Pulmonary artery endothelial cell (primary cell): Measurements from ENCODE around the gene ARMC7. TPM values are rescaled to one million over a fixed set of nuclear protein-coding genes. Genes with fewer than 3 reads are reported as not detected.
A peak's percentile ranks its signal among the peaks of the same experiment; 100 is the strongest.
"Not testable (repeated sequence)": the region's sequence is repeated elsewhere in the genome, so short reads cannot be mapped to it uniquely, and the experiment has no call there.

Experiments
- DNase-seq: peaks from one replicate; pipeline ENCODE4 v3.0.0-alpha.2; 2011; ENCODE audit warnings: low read depth, low spot score
- total RNA-seq: library from RNA; depleted of rRNA; stranded (reverse); fragments of >200 nt; gene quantifications from 2 replicates; pipeline ENCODE4 v1.2.3, GENCODE V29; 2014

Gene ARMC7
- total RNA-seq, 1 donor from 2014 or later: 2.4 TPM

GRCh38 chr17:75152922-75153779, 43.4 kb downstream of the ARMC7 start:
- DNase-seq: no peak

GRCh38 chr17:75153780-75154194, 44.0 kb downstream of the ARMC7 start:
- DNase-seq: no peak

DNA sequence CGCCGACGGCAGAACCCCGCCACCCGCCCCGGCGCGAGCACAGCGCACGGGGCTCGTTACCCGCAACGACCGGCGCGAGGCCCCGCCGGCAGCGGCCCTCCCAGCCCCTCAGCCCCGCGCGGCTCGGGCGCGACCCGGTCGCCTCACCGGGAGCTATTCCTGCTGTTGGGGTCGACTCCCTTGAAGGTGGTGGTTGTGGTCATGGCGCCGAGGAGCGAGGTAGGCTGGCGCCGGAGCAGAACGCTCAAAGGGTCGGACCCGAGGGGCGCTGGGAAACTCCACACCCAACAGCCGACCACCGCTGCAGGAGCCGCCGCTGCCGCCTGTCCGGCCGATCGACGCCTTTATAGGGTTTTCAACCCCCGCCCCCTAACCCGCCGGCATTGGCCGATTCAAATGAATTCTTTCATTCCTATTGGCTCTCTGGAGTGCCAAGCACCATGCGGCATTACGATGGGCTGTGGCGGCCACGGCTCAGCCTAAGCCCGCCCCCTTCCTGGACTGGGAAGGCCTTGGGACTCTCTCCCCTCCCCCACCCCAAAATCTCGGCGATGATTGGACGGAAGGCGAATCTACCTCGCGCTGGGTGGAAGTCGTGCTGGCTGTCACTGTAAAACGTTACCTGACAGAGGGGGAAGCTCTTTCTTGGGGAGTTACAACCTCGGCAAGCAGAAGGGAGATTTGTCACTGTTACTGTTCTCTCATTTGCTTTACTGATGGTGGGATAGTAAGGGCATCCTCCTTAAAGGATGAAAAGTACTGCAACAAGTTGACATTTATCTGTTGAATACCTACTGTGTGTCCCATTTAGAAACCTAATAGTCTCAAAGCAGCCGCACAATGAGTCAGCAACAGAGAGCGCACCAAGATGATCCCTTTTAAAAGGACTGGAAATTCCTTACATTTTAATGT, 44.7 kb downstream of the ARMC7 start, which contains the start of gene JPT1:
JPT1 (minus strand) TSS at position 318 of the 912 bp plus-strand sequence; CDS start at position 203, 115 bp downstream.
- peak; percentile 96 for DNase-seq

DNA sequence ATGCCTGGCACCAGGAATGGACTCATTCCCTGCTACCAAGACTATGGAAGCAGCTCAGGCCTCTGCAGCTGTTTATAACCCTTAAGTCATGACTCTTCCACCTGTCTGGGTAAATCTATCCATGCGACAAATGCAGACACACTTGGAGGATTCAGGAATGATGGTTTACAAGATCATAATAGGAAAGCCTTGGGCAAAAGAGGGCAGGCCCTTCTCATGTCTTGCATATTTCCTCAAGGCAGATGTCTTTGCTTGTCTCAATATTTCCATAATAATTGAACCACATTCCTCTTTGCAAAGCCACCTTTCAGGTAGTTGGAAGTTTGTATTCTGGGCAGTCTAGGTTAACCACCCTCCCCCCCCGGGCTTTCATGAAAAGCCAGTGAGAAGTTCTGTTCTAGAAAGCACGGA, 45.4 kb downstream of the ARMC7 start:
- no peak for DNase-seq

DNA sequence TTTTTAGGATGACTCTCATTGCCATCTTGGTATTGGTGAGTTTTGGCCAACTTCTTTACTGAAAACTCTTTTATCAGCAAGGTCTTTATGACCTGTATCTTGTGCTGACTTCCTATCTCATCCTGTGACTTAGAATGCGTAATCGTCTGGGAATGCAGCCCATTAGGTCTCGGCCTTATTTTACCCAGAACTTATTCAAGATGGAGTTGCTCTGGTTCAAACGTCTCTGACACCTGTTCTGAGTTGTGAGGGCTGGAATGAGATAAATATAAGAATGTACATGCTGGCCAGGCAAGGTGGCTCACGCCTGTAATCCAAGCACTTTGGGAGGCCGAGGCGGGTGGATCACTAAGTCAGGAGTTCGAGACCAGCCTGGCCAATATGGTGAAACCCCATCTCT, 48.7 kb downstream of the ARMC7 start:
- not testable (repeated sequence) for DNase-seq

DNA sequence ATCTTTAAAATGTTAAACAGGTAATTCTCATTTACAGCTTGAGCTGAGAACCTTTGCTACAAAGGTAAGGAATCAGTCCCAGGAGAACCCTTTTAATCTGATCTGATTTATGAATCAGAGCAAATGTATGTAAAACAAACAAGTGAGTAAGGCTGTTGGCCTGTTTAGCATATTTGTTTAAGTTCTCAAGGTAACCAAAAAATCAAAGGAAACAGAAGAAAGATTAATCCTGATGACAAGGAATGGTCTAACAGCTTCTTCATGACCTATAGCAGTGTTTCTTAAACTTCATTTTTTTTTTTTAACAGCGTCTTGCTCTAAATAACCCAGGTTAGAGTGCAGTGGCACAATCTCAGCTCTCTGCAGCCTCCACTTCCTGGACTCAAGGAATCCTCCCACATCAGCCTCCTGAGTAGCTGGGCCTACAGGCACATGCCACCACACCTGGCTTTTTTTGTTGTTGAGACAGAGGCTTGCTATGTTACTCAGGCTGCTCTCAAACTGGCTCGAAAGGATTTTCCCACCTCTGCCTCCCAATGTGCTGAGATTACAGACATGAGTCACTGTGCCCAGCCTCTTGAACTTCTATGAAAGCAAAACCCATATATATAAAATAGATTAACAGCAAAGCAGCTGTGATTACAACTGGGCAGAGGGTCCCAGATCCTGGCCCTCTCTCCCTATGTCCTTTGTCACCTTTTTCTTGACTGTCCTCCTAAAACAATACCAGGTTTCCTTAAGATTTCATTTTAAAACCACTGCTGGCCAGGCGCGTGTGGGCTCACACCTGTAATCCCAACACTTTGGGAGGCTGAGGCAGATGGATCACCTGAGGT, 49.6 kb downstream of the ARMC7 start:
- DNase-seq: no peak

DNA sequence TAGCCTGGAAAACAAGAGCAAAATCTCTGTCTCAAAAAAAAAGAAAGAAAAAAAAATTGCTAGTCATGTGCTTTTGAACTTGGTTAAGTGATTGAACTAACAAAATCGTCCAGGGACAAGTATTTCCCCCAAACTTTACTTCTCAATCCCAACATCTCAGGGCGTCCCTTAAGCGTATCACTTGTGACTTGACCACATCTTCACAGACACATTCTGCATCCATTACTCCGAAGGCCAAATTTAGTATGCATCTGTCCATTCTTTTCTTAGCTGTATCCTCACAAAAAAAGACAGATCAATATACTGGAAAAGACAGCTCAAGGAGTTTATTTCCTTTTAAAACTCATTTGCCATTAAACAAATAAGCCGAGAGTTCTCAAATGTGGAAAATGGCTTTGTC, 50.4 kb downstream of the ARMC7 start:
- no peak for DNase-seq

DNA sequence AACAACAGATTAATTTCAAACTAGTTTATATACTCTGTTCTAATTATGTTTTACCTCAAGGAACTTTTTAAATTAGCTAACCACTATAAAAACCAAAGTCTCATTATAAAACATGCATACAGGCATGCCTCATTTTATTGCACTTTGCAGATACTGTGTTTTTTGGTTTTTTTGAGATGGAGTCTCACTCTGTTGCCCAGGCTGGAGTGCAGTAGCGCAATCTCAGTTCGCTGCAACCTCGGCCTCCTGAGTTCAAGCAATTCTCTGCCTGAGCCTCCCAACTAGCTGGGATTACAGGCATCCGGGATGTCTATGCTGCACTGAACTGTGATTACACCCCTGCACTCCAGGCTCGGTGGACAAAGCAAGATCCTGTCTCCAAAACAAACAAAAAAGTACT, 53.3 kb downstream of the ARMC7 start:
- no peak for DNase-seq

- DNase-seq: not testable (repeated sequence)
Observed at GRCh38 chr17:75164606-75165005, 54.8 kb downstream of the ARMC7 start.

DNA sequence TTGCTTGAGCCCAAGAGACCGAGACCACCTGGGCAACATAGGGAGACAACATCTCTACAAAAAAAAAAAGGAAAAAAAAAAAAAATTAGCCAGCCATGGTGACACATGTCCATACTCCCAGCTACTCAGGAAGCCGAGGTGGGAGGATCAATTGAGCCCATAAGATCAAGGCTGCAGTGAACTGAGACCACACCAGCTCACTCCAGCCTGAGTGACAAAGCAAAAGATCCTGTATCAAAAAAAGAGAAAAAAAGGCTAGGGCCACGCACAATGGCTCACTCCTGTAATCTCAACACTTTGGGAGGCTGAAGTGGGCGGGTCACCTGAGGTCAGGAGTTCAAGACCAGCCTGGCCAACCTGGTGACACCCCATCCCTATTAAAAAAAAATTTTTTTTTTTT, 59.2 kb downstream of the ARMC7 start:
- no peak for DNase-seq

- no peak for DNase-seq
Observed at GRCh38 chr17:75173526-75173925, 63.8 kb downstream of the ARMC7 start.

- DNase-seq: no peak
Observed at GRCh38 chr17:75174996-75175395, 65.2 kb downstream of the ARMC7 start.

DNA sequence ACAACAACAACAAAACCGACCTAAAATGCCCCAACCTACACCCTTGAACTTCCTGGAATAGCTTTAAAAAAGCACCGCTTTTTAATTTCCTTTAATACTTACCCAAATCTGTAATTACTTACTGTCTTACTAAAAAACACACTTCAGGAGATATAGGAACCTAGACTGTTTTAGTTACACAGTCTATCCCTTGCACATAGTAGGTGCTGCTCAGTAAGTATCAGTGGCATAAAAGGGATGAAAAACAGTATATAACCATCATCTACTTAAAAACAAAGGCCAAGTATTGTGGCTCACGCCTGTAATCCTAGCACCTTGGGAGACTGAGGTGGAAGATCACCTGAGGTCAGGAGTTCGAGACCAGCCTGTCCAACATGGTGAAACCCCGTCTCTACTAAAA, 66.9 kb downstream of the ARMC7 start:
- DNase-seq: no peak

DNA sequence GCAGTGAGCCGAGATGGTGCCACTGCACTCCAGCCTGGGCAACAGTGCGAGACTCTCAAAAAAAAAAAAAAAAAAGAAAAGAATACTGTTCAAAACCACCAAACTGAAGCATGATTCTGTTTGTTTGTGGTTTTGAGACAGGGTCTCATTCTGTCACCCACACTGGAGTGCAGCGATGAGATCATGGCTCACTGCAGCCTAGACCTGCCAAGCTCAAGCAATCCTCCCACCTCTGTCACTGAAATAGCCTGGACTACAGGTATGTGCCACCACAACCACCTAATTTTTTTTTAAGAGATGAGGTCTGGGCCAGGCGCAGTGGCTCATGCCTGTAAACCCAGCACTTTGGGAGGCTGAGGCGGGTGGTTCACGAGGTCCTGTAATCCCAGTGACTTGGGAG, 68.7 kb downstream of the ARMC7 start:
- DNase-seq: no peak

Other genes with a start within 250 kb of the ARMC7 start
- gene FDXR, start 237.0 kb upstream of the ARMC7 start, total RNA-seq: 50.8 and 64.9 TPM in 2 replicates
- not detected in 2 replicates for gene FADS6, start 216.3 kb upstream of the ARMC7 start, total RNA-seq
- gene USH1G, start 186.7 kb upstream of the ARMC7 start, total RNA-seq: not detected in 2 replicates
- gene OTOP2, start 185.7 kb upstream of the ARMC7 start, total RNA-seq: not detected in 2 replicates
- gene OTOP3, start 174.1 kb upstream of the ARMC7 start, total RNA-seq: not detected in 2 replicates
- gene HID1, start 137.2 kb upstream of the ARMC7 start, total RNA-seq: 8.7 and 12.2 TPM in 2 replicates
- 13.4 and 15.7 TPM in 2 replicates for gene CDR2L, start 122.3 kb upstream of the ARMC7 start, total RNA-seq
- gene MRPL58, start 97.3 kb upstream of the ARMC7 start, total RNA-seq: 32.8 and 43.4 TPM in 2 replicates
- 173 and 218 TPM in 2 replicates for gene ATP5PD, start 63.0 kb upstream of the ARMC7 start, total RNA-seq
- 14.4 and 17.5 TPM in 2 replicates for gene KCTD2, start 62.7 kb upstream of the ARMC7 start, total RNA-seq
- 5.0 and 7.1 TPM in 2 replicates for gene SLC16A5, start 22.0 kb upstream of the ARMC7 start, total RNA-seq
- 9.5 TPM in 2 replicates for gene NT5C, start 21.8 kb downstream of the ARMC7 start, total RNA-seq
- gene JPT1, start 44.5 kb downstream of the ARMC7 start, total RNA-seq: 207 and 256 TPM in 2 replicates
- 140 and 143 TPM in 2 replicates for gene SUMO2, start 73.0 kb downstream of the ARMC7 start, total RNA-seq
- gene NUP85, start 95.7 kb downstream of the ARMC7 start, total RNA-seq: 53.2 and 61.7 TPM in 2 replicates
- gene GGA3, start 151.6 kb downstream of the ARMC7 start, total RNA-seq: 10.9 and 16.0 TPM in 2 replicates
- 73.6 and 75.8 TPM in 2 replicates for gene MRPS7, start 151.9 kb downstream of the ARMC7 start, total RNA-seq
- gene MIF4GD, start 161.3 kb downstream of the ARMC7 start, total RNA-seq: 8.0 and 14.5 TPM in 2 replicates
- gene SLC25A19, start 179.5 kb downstream of the ARMC7 start, total RNA-seq: 13.1 and 21.4 TPM in 2 replicates